NCI-H1048 (cell line): ENCODE measurements around the gene HIVEP3.

Source experiments
- DNase-seq: peaks from one replicate; lab custom pipeline; 2025; lab: John Stamatoyannopoulos, UW

The HIVEP3 gene

GRCh38 chr1:41533016-41533730, 385.5 kb downstream of the HIVEP3 start:
- DNase-seq = no peak

GRCh38 chr1:41532206-41532975, 386.3 kb downstream of the HIVEP3 start:
- DNase-seq = no peak

GRCh38 chr1:41530411-41530810, 388.3 kb downstream of the HIVEP3 start:
- no peak for DNase-seq

- no peak for DNase-seq
Observed at GRCh38 chr1:41529621-41530395, 388.9 kb downstream of the HIVEP3 start.

GRCh38 chr1:41528726-41529605, 389.8 kb downstream of the HIVEP3 start:
- DNase-seq = no peak

GRCh38 chr1:41528106-41528505, 390.6 kb downstream of the HIVEP3 start:
- no peak for DNase-seq

GRCh38 chr1:41526956-41527561, 391.7 kb downstream of the HIVEP3 start:
- no peak for DNase-seq

- DNase-seq = no peak
Observed at GRCh38 chr1:41525891-41526587, 392.7 kb downstream of the HIVEP3 start.

GRCh38 chr1:41524676-41525675, 393.7 kb downstream of the HIVEP3 start:
- no peak for DNase-seq

- no peak for DNase-seq
Observed at GRCh38 chr1:41523949-41524675, 394.6 kb downstream of the HIVEP3 start.

- DNase-seq = no peak
Observed at GRCh38 chr1:41523071-41523470, 395.7 kb downstream of the HIVEP3 start.

- no peak for DNase-seq
Observed at GRCh38 chr1:41521766-41522165, 397.0 kb downstream of the HIVEP3 start.

- no peak for DNase-seq
Observed at GRCh38 chr1:41520951-41521752, 397.6 kb downstream of the HIVEP3 start.

- DNase-seq = no peak
Observed at GRCh38 chr1:41519667-41520066, 399.1 kb downstream of the HIVEP3 start.

GRCh38 chr1:41518471-41518870, 400.3 kb downstream of the HIVEP3 start:
- no peak for DNase-seq

- DNase-seq = no peak
Observed at GRCh38 chr1:41517062-41517438, 401.7 kb downstream of the HIVEP3 start.

- DNase-seq = peak; percentile 80
Observed at GRCh38 chr1:41516168-41517061, 402.3 kb downstream of the HIVEP3 start.
